Caco-2 (cell line): ENCODE data around the gene PLXDC1. TPM values are rescaled to one million over a fixed set of nuclear protein-coding genes. Genes with fewer than 3 reads are reported as not detected.

ENCODE experiments used
- BruUV-seq: library from RNA; stranded (reverse); fragments of 400-500 nt; replicated peaks from 2 replicates; lab custom pipeline; 2021; lab: Mats Ljungman, UMichigan
- CTCF ChIA-PET: fragments of 300-600 bp; sonication (Branson Sonifier 250); formaldehyde crosslinking; loops from one replicate; lab custom pipeline; 2022; ENCODE audit warnings: antibody characterized with exemption; lab: Charles Lee
- POLR2A ChIA-PET: fragments of 300-600 bp; sonication (Branson Sonifier 250); formaldehyde crosslinking; loops from one replicate; lab custom pipeline; 2022; ENCODE audit warnings: antibody characterized with exemption; lab: Charles Lee
- DNase-seq, 2 experiments: peaks; one replicate each; pipeline versions ENCODE4 v3.0.0 to v3.0.0-alpha.2; 2020 to 2022
- H3K27me3 ChIP-seq: replicated peaks from 2 replicates; pipeline ENCODE4 v1.6.0; 2011; ENCODE audit warnings: low read length; ENCODE audit not compliant: control insufficient read depth, insufficient read depth
- H3K36me3 ChIP-seq: 2 replicates; pipeline ENCODE4 v1.5.1; 2011; ENCODE audit warnings: low read length; ENCODE audit not compliant: control insufficient read depth, insufficient read depth
- H3K4me1 ChIP-seq: fragments of 250-450 bp; sonication (Bioruptor Pico); 2 replicates; pipeline ENCODE4 v1.5.1; 2020; ENCODE audit warnings: mild to moderate bottlenecking
- H3K4me3 ChIP-seq: 2 replicates; pipeline ENCODE4 v1.5.1; 2011; ENCODE audit warnings: low read depth, mild to moderate bottlenecking, control low read depth, low read length
- H3K9me3 ChIP-seq: fragments of 250-450 bp; sonication (Bioruptor Pico); 2 replicates; pipeline ENCODE4 v1.5.1; 2020; ENCODE audit warnings: mild to moderate bottlenecking, moderate library complexity
- H3K27ac Mint-ChIP-seq: one replicate; pipeline ENCODE4 v1.8.0; 2022; ENCODE audit warnings: mixed read lengths; ENCODE audit not compliant: unreplicated experiment
- H3K27me3 Mint-ChIP-seq: one replicate; pipeline ENCODE4 v1.8.0; 2022; ENCODE audit warnings: mixed read lengths; ENCODE audit not compliant: insufficient read depth, unreplicated experiment
- H3K36me3 Mint-ChIP-seq: one replicate; pipeline ENCODE4 v1.8.0; 2022; ENCODE audit warnings: mild to moderate bottlenecking, mixed read lengths; ENCODE audit not compliant: insufficient read depth, unreplicated experiment
- H3K4me1 Mint-ChIP-seq: one replicate; pipeline ENCODE4 v1.8.0; 2022; ENCODE audit warnings: low read depth, mixed read lengths; ENCODE audit not compliant: unreplicated experiment
- H3K4me3 Mint-ChIP-seq: one replicate; pipeline ENCODE4 v1.8.0; 2022; ENCODE audit warnings: mild to moderate bottlenecking, moderate library complexity, mixed read lengths; ENCODE audit not compliant: unreplicated experiment
- H3K9me3 Mint-ChIP-seq: one replicate; pipeline ENCODE4 v1.8.0; 2022; ENCODE audit warnings: mixed read lengths; ENCODE audit not compliant: unreplicated experiment
- intact Hi-C: fragments of 100-400 bp; cut with micrococcal nuclease; formaldehyde crosslinking; loops from one replicate; pipeline ENCODE4 v1.10.0; 2022; ENCODE audit not compliant: unreplicated experiment
- total RNA-seq: library from RNA; stranded (reverse); gene quantifications from 2 replicates; pipeline ENCODE4 v1.2.3, GENCODE V29; 2022
- TF ChIP-seq, protein P1 (sequence below), 2 experiments: fragments of 200-600 bp in 1 of 2; IDR thresholded peaks; 1 replicate in 1 of 2; 2 replicates in 1 of 2; pipeline versions ENCODE4 v1.5.1 to v1.8.0; 2011 to 2022; ENCODE audit warnings: antibody characterized with exemption in 1 of 2, control low read depth in 1 of 2, inconsistent platforms in 1 of 2, low read depth in 1 of 2, low read length in 1 of 2, mild to moderate bottlenecking in 1 of 2, moderate library complexity in 1 of 2; ENCODE audit not compliant: insufficient read depth in 1 of 2, severe bottlenecking in 1 of 2, unreplicated experiment in 1 of 2

The PLXDC1 gene
- total RNA-seq, 1 experiment from 2014 or later, result 0.14 TPM

DNA sequence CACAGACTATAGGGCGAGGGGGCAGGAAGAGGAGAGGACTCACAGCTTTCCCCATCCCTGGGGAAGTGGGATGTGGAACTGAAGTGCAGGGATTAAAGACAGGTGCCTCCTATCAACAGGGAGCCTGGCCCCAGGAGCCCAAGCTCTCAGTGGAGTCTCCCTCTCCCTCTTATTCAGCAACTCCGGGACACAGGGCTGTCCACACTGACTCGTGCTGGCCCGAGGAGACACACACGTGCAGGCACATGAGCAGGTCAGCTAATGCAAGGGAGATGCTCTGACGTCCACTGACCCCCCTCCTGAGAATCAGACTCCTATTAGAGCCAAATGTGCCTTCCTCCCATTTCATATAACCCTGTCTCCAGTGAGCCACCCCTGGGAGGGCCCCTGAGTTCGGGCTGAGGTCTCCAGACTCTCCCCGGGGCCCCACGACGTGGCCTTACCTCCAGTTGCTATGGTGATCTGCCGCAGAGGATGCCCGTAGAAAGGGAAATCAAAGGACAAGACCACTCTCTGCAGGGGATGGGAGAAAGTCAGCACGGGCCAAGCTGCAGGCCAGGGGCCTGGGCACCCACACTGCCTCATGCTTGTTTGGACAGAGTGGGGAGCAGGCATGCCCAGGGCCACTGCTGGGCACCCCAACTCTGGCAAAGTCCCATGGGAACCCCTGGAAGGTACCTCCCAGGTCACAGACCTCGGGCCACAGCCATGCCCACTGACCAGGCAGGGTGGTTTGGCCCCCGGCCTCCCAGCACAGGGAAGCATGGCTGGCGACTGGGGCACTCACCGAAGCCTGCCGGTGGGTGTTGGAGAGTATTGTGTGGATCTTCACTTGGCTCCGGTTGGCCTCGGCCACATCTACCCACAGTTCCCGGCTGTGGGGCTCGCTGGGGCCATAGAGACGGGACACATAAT, 42.7 kb downstream of the PLXDC1 start:
- intact Hi-C loops, result no loop called here
- Mint-ChIP-seq H3K27me3 (no peaks in the 10 kb centered on the region), H3K9me3 (no peaks in the 10 kb centered on the region), H3K36me3 (no peaks in the 10 kb centered on the region), H3K27ac (no peak overlapping the region), H3K4me1 (peaks cover 6% of the 10 kb centered on the region), H3K4me3 (no peak overlapping the region)
- Histone ChIP-seq H3K4me1 (peaks cover 15% of the 10 kb centered on the region), H3K9me3 (no peaks in the 10 kb centered on the region), H3K4me3 (no peak overlapping the region), H3K27me3 (no peaks in the 10 kb centered on the region), H3K36me3 (no peaks in the 10 kb centered on the region)
- CTCF ChIA-PET, result no interaction called here
- TF ChIP-seq, protein P1, sequence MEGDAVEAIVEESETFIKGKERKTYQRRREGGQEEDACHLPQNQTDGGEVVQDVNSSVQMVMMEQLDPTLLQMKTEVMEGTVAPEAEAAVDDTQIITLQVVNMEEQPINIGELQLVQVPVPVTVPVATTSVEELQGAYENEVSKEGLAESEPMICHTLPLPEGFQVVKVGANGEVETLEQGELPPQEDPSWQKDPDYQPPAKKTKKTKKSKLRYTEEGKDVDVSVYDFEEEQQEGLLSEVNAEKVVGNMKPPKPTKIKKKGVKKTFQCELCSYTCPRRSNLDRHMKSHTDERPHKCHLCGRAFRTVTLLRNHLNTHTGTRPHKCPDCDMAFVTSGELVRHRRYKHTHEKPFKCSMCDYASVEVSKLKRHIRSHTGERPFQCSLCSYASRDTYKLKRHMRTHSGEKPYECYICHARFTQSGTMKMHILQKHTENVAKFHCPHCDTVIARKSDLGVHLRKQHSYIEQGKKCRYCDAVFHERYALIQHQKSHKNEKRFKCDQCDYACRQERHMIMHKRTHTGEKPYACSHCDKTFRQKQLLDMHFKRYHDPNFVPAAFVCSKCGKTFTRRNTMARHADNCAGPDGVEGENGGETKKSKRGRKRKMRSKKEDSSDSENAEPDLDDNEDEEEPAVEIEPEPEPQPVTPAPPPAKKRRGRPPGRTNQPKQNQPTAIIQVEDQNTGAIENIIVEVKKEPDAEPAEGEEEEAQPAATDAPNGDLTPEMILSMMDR (IDR thresholded peaks at IDR 0.05; ENCODE audit: insufficient read depth in 1 of 2, low read depth in 1 of 2, low read length in 1 of 2, severe bottlenecking in 1 of 2, unreplicated experiment in 1 of 2), result no peak
- no peak for DNase-seq
- POLR2A ChIA-PET, result no interaction called here
- BruUV-seq, result no TSS peak

DNA sequence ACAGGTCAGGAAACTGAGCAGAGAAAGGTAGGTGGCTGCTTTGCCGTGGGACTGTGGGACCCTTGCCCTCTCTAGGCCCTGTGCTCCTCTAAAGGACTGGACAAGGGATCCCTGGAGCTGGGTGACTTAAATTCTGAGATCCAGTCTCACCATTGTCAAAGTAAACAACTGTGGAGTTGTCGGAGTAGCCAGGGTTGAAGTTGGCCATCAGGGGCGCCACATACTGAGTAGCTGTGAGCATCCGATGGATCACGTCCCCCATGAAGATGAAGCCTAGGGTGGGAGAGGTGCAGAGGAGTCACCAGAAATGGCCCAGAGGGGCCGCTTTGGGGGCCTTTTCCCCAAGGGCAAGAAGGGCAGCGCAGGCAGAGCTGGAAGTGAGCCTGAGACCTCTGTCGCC, 43.5 kb downstream of the PLXDC1 start:
- H3K4me1 Mint-ChIP-seq, result peaks cover 6% of the 10 kb centered on the region
- no peak overlapping the region for H3K27ac Mint-ChIP-seq
- intact Hi-C loops, result no loop called here
- no peak overlapping the region for H3K4me3 Mint-ChIP-seq
- Histone ChIP-seq H3K36me3 (no peaks in the 10 kb centered on the region), H3K4me1 (peaks cover 21% of the 10 kb centered on the region), H3K4me3 (no peak overlapping the region), H3K9me3 (no peaks in the 10 kb centered on the region), H3K27me3 (no peaks in the 10 kb centered on the region)
- H3K9me3 Mint-ChIP-seq, result no peaks in the 10 kb centered on the region
- H3K27me3 Mint-ChIP-seq, result no peaks in the 10 kb centered on the region
- TF ChIP-seq, protein P1 (IDR thresholded peaks at IDR 0.05; ENCODE audit: insufficient read depth in 1 of 2, low read depth in 1 of 2, low read length in 1 of 2, severe bottlenecking in 1 of 2, unreplicated experiment in 1 of 2), result no peak
- CTCF ChIA-PET, result no interaction called here
- H3K36me3 Mint-ChIP-seq, result no peaks in the 10 kb centered on the region
- no peak for DNase-seq
- no TSS peak for BruUV-seq
- POLR2A ChIA-PET, result no interaction called here

DNA sequence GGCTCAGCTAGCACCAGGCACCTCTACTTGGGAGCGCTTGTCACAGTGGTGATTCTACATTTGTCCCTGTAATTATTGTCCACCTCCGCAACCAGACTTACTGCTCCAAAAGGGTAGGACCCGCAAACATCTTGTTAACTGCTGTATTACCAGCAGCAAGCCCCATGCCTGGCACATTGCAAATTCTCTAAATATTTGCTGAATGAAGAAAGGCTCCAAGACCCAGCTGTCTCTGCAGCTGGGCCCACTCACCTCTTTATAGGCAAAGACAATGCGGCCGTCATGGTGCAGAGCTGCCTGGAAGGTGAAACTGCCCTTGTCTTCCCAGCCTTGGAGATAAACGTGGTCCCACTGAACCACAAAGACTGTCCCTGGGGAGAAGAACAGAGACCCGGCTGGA, 44.3 kb downstream of the PLXDC1 start:
- no TSS peak for BruUV-seq
- Histone ChIP-seq H3K9me3 (no peaks in the 10 kb centered on the region), H3K4me1 (peaks cover 21% of the 10 kb centered on the region), H3K27me3 (no peaks in the 10 kb centered on the region), H3K36me3 (no peaks in the 10 kb centered on the region), H3K4me3 (no peak overlapping the region)
- intact Hi-C loops, result no loop called here
- POLR2A ChIA-PET, result no interaction called here
- no peaks in the 10 kb centered on the region for H3K36me3 Mint-ChIP-seq
- CTCF ChIA-PET, result no interaction called here
- no peak overlapping the region for H3K4me3 Mint-ChIP-seq
- no peaks in the 10 kb centered on the region for H3K9me3 Mint-ChIP-seq
- no peak for DNase-seq
- H3K4me1 Mint-ChIP-seq, result peaks cover 6% of the 10 kb centered on the region
- H3K27me3 Mint-ChIP-seq, result no peaks in the 10 kb centered on the region
- TF ChIP-seq, protein P1 (IDR thresholded peaks at IDR 0.05; ENCODE audit: insufficient read depth in 1 of 2, low read depth in 1 of 2, low read length in 1 of 2, severe bottlenecking in 1 of 2, unreplicated experiment in 1 of 2), result no peak
- H3K27ac Mint-ChIP-seq, result no peak overlapping the region
